HCT116 (cell line): ENCODE results near the gene CALCA. TPM values are rescaled to one million over a fixed set of nuclear protein-coding genes. Genes with fewer than 3 reads are reported as not detected.

Experiments used
- ATAC-seq: fragments of 200-7000 bp; cut with Tn5 transposase; 2 replicates; pipeline ENCODE4 v1.9.1; 2020; ENCODE audit warnings: mild to moderate bottlenecking, moderate library complexity
- BruUV-seq: library from RNA; stranded (reverse); fragments of 400-500 nt; replicated peaks from 2 replicates; lab custom pipeline; 2021; lab: Mats Ljungman, UMichigan
- CTCF ChIA-PET: fragments of 300-600 bp; sonication (Branson Sonifier 250); formaldehyde crosslinking; loops from one replicate; lab custom pipeline; 2021; ENCODE audit warnings: antibody characterized with exemption; lab: Charles Lee
- POLR2A ChIA-PET: fragments of 300-600, 350-600 bp; sonication (Branson Sonifier 250); formaldehyde crosslinking; loops from one replicate; lab custom pipeline; 2021; ENCODE audit warnings: antibody characterized with exemption; lab: Charles Lee
- RAD21 ChIA-PET, 2 experiments: fragments of 300-600 bp; sonication (Branson Sonifier 250); formaldehyde crosslinking; loops; one replicate each; lab custom pipeline; 2023; ENCODE audit warnings: low total read pairs in 2 of 2; ENCODE audit not compliant: uncharacterized antibody in 2 of 2, unreplicated experiment in 2 of 2, low non-redundant PET in 1 of 2; lab: Charles Lee
- DNase-seq: peaks from one replicate; pipeline ENCODE4 v3.0.0-alpha.2; 2010; ENCODE audit warnings: low read depth, low spot score
- H2AFZ ChIP-seq: fragments of 200-600 bp; shearing (Covaris generic), sonication (generic); 2 replicates; pipeline ENCODE4 v1.6.1; 2017; ENCODE audit warnings: low read depth, mixed run types, mixed read lengths, antibody characterized with exemption, low read length; ENCODE audit not compliant: poor library complexity, severe bottlenecking
- H3K27ac ChIP-seq: 2 replicates; pipeline ENCODE4 v1.5.1; 2012; ENCODE audit warnings: low read depth, low read length
- H3K27me3 ChIP-seq: fragments of 200-600 bp; sonication (generic); 2 replicates; pipeline ENCODE4 v1.6.1; 2016; ENCODE audit warnings: mixed run types, low read length, mixed read lengths; ENCODE audit not compliant: insufficient read depth
- H3K36me3 ChIP-seq, 2 experiments: fragments of 200-500 bp in 1 of 2; fragments of 200-600 bp in 1 of 2; sonication (Bioruptor generic) in 1 of 2; sonication (generic) in 1 of 2; 2 replicates each; pipeline versions ENCODE4 v1.5.1 to v1.6.1; 2014 to 2016; ENCODE audit warnings: low read length in 2 of 2, inconsistent platforms in 1 of 2, mixed read lengths in 1 of 2, mixed run types in 1 of 2; ENCODE audit not compliant: insufficient read depth in 2 of 2, control insufficient read depth in 1 of 2
- H3K4me1 ChIP-seq, 2 experiments: fragments of 200-600 bp in 1 of 2; sonication (generic) in 1 of 2; 2 replicates each; pipeline versions ENCODE4 v1.5.1 to v1.6.1; 2012 to 2017; ENCODE audit warnings: low read length in 2 of 2, inconsistent platforms in 1 of 2, mild to moderate bottlenecking in 1 of 2, mixed read lengths in 1 of 2, mixed run types in 1 of 2, moderate library complexity in 1 of 2; ENCODE audit not compliant: insufficient read depth in 2 of 2, control insufficient read depth in 1 of 2
- H3K4me2 ChIP-seq: fragments of 200-600 bp; sonication (generic); 2 replicates; pipeline ENCODE4 v1.6.1; 2017; ENCODE audit warnings: mixed run types, low read length, mixed read lengths
- H3K4me3 ChIP-seq, 2 experiments: fragments of 200-600 bp in 1 of 2; sonication (generic) in 1 of 2; replicated peaks in 1 of 2; 2 replicates each; pipeline ENCODE4 v1.5.1; 2011 to 2016; ENCODE audit warnings: low read length in 2 of 2, control low read depth in 1 of 2, low read depth in 1 of 2, mild to moderate bottlenecking in 1 of 2, mixed read lengths in 1 of 2, mixed run types in 1 of 2
- H3K79me2 ChIP-seq: fragments of 200-600 bp; sonication (generic); 2 replicates; pipeline ENCODE4 v1.6.1; 2017; ENCODE audit warnings: mild to moderate bottlenecking, mixed run types, low read length, moderate library complexity, mixed read lengths; ENCODE audit not compliant: insufficient read depth
- H3K9ac ChIP-seq: fragments of 200-600 bp; sonication (generic); 2 replicates; pipeline ENCODE4 v1.6.1; 2016; ENCODE audit warnings: low read length, mixed read lengths
- H3K9me2 ChIP-seq: fragments of 200-600 bp; sonication (generic), shearing (Covaris generic); 2 replicates; pipeline ENCODE4 v1.6.1; 2017; ENCODE audit warnings: mixed run types, mild to moderate bottlenecking, moderate library complexity; ENCODE audit not compliant: insufficient read depth
- H3K9me3 ChIP-seq, 2 experiments: fragments of 200-500 bp in 1 of 2; fragments of 200-600 bp in 1 of 2; sonication (Bioruptor generic) in 1 of 2; sonication (generic) in 1 of 2; 2 replicates each; pipeline ENCODE4 v1.6.1; 2014 to 2017; ENCODE audit warnings: low read length in 2 of 2, mixed read lengths in 2 of 2, inconsistent platforms in 1 of 2, low read depth in 1 of 2, mild to moderate bottlenecking in 1 of 2, mixed run types in 1 of 2, moderate library complexity in 1 of 2; ENCODE audit not compliant: control insufficient read depth in 1 of 2, insufficient read depth in 1 of 2
- H4K20me1 ChIP-seq: fragments of 200-600 bp; sonication (generic), shearing (Covaris generic); 2 replicates; pipeline ENCODE4 v1.6.1; 2017; ENCODE audit warnings: mixed run types, mild to moderate bottlenecking, moderate library complexity; ENCODE audit not compliant: insufficient read depth
- EGR1 ChIP-seq: IDR thresholded peaks from 2 replicates; pipeline ENCODE4 v1.6.1; 2012; ENCODE audit warnings: low read depth
- EZH2phosphoT487 ChIP-seq: fragments of 200-600 bp; IDR thresholded peaks from 2 replicates; pipeline ENCODE4 v1.6.1; 2018; ENCODE audit warnings: antibody characterized with exemption, borderline replicate concordance
- FOSL1 ChIP-seq: IDR thresholded peaks from 2 replicates; pipeline ENCODE4 v1.6.1; 2012; ENCODE audit warnings: low read depth
- JUND ChIP-seq: IDR thresholded peaks from 2 replicates; pipeline ENCODE4 v1.6.1; 2012
- SIN3A ChIP-seq: IDR thresholded peaks from 2 replicates; pipeline ENCODE4 v1.6.1; 2012; ENCODE audit warnings: low read depth
- SP1 ChIP-seq: IDR thresholded peaks from 2 replicates; pipeline ENCODE4 v1.6.1; 2012; ENCODE audit warnings: low read depth
- TCF7L2 ChIP-seq: IDR thresholded peaks from 2 replicates; pipeline ENCODE4 v1.7.0; 2011; ENCODE audit warnings: borderline replicate concordance, inconsistent platforms; ENCODE audit not compliant: insufficient read depth, insufficient read length; ENCODE audit errors: extremely low read depth
- ZFX ChIP-seq: fragments of 450-650 bp; IDR thresholded peaks from 2 replicates; pipeline ENCODE4 v1.6.1; 2017
- ZNF274 ChIP-seq: fragments of 200-500 bp; sonication (Bioruptor generic); IDR thresholded peaks from 2 replicates; pipeline ENCODE4 v1.6.1; 2014; ENCODE audit warnings: mild to moderate bottlenecking, low read depth, low read length, inconsistent platforms
- intact Hi-C: fragments of 100-400 bp; cut with micrococcal nuclease; formaldehyde crosslinking; loops from 2 replicates; pipeline ENCODE4 v1.10.0; 2022
- total RNA-seq: library from RNA; stranded (reverse); gene quantifications from one replicate; pipeline ENCODE4 v1.2.1, GENCODE V29; 2021; ENCODE audit not compliant: unreplicated experiment
- TF ChIP-seq, protein P1 (sequence below): IDR thresholded peaks from 2 replicates; pipeline ENCODE4 v1.6.1; 2012
- TF ChIP-seq, protein P2 (sequence below): IDR thresholded peaks from 2 replicates; pipeline ENCODE4 v1.6.1; 2011; ENCODE audit warnings: mild to moderate bottlenecking, low read length, moderate library complexity; ENCODE audit not compliant: insufficient replicate concordance; ENCODE audit errors: extremely low read depth
- TF ChIP-seq, protein P3 (sequence below), 3 experiments: fragments of 200-600 bp in 1 of 3; sonication (generic) in 1 of 3; IDR thresholded peaks in 2 of 3; conservative IDR thresholded peaks in 1 of 3; 2 replicates each; pipeline ENCODE4 v1.5.1; 2012 to 2017; ENCODE audit warnings: low read depth in 2 of 3, low read length in 2 of 3, antibody characterized with exemption in 1 of 3, borderline replicate concordance in 1 of 3, control low read depth in 1 of 3, mild to moderate bottlenecking in 1 of 3, mixed read lengths in 1 of 3, mixed run types in 1 of 3, moderate library complexity in 1 of 3; ENCODE audit not compliant: insufficient read depth in 1 of 3

Gene CALCA
- total RNA-seq, 1 experiment from 2014 or later, result not detected

DNA sequence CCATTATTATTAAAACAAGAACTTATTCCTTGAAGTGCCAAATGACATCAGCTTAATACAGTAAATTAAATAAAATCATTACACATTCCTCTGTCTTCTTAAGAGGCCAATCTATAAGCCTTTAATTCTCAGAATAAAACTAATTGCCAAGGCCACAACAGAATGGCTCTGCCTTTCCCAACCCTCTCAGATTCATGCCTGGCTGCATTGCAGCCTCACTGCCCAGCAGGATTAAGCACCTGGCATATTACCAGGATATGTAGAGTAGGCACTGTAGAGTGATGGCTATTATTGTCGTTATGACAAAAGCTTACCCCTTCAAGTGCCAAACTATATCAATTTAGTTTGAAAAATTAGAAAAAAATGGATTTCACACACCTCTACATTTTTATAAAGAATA, 9.4 kb upstream of the CALCA start:
- ChIA-PET CTCF (interaction anchor here (1.9 kb wide), 1 partner anchor 12 kb away, joined by 7 read pairs; no protein-coding TSS in a partner anchor), RAD21 (no interaction called here)
- no peaks in the 10 kb centered on the region for H3K4me1 ChIP-seq

More for the DNA sequence above, 9.4 kb upstream of the CALCA start:
- no TSS peak for BruUV-seq
- H4K20me1 ChIP-seq, result no peaks in the 10 kb centered on the region
- intact Hi-C loops, result no loop called here
- TF ChIP-seq SP1 (no peak), SIN3A (no peak), ZNF274 (no peak), JUND (no peak), FOSL1 (no peak), EZH2phosphoT487 (no peak), TCF7L2 (no peak), ZFX (no peak), EGR1 (no peak)
- TF ChIP-seq, protein P1, sequence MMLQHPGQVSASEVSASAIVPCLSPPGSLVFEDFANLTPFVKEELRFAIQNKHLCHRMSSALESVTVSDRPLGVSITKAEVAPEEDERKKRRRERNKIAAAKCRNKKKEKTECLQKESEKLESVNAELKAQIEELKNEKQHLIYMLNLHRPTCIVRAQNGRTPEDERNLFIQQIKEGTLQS, result no peak
- TF ChIP-seq, protein P2, sequence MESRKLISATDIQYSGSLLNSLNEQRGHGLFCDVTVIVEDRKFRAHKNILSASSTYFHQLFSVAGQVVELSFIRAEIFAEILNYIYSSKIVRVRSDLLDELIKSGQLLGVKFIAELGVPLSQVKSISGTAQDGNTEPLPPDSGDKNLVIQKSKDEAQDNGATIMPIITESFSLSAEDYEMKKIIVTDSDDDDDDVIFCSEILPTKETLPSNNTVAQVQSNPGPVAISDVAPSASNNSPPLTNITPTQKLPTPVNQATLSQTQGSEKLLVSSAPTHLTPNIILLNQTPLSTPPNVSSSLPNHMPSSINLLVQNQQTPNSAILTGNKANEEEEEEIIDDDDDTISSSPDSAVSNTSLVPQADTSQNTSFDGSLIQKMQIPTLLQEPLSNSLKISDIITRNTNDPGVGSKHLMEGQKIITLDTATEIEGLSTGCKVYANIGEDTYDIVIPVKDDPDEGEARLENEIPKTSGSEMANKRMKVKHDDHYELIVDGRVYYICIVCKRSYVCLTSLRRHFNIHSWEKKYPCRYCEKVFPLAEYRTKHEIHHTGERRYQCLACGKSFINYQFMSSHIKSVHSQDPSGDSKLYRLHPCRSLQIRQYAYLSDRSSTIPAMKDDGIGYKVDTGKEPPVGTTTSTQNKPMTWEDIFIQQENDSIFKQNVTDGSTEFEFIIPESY, result no peak
- TF ChIP-seq, protein P3, sequence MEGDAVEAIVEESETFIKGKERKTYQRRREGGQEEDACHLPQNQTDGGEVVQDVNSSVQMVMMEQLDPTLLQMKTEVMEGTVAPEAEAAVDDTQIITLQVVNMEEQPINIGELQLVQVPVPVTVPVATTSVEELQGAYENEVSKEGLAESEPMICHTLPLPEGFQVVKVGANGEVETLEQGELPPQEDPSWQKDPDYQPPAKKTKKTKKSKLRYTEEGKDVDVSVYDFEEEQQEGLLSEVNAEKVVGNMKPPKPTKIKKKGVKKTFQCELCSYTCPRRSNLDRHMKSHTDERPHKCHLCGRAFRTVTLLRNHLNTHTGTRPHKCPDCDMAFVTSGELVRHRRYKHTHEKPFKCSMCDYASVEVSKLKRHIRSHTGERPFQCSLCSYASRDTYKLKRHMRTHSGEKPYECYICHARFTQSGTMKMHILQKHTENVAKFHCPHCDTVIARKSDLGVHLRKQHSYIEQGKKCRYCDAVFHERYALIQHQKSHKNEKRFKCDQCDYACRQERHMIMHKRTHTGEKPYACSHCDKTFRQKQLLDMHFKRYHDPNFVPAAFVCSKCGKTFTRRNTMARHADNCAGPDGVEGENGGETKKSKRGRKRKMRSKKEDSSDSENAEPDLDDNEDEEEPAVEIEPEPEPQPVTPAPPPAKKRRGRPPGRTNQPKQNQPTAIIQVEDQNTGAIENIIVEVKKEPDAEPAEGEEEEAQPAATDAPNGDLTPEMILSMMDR (IDR thresholded peaks at IDR 0.05 in 2 of 3, conservative IDR thresholded peaks at IDR 0.05 in 1 of 3; ENCODE audit: borderline replicate concordance in 1 of 3, insufficient read depth in 1 of 3, low read depth in 2 of 3, low read length in 2 of 3), result no peak
- H3K27ac ChIP-seq, result no peak overlapping the region
- no peak overlapping the region for H3K4me2 ChIP-seq
- H3K9me2 ChIP-seq, result no peaks in the 10 kb centered on the region
- POLR2A ChIA-PET, result no interaction called here
- H3K9ac ChIP-seq, result no peak overlapping the region
- DNase-seq, result no peak
- H3K27me3 ChIP-seq, result no peaks in the 10 kb centered on the region
- H3K36me3 ChIP-seq, result no peaks in the 10 kb centered on the region
- no peaks in the 10 kb centered on the region for H3K79me2 ChIP-seq
- no peaks in the 10 kb centered on the region for H3K9me3 ChIP-seq
- ATAC-seq, result no peak
- no peak overlapping the region for H2AFZ ChIP-seq
- no peak overlapping the region for H3K4me3 ChIP-seq
